Heart right ventricle (tissue), 16 donors: ENCODE measurements around the gene PRDM16. TPM values are rescaled to one million over a fixed set of nuclear protein-coding genes. Genes with fewer than 3 reads are reported as not detected.
A peak's percentile ranks its signal among the peaks of the same experiment; 100 is the strongest.

Source experiments
- ATAC-seq, 8 donors: fragments of 200-7000 bp; cut with Tn5 transposase; one replicate each; pipeline ENCODE4 v1.9.1; 2020; ENCODE audit warnings: mild to moderate bottlenecking in 8 of 8, moderate library complexity in 8 of 8, moderate number of reproducible peaks in 1 of 8
- DNase-seq, 2 donors: peaks; one replicate each; pipeline ENCODE4 v3.0.0-alpha.2; 2020
- H3K27ac ChIP-seq, 10 donors: fragments of 200-600 bp; sonication (generic) in 2 of 10; one replicate each; pipeline versions ENCODE4 v1.5.0 to v1.8.0; 2020 to 2022; ENCODE audit warnings: mild to moderate bottlenecking in 3 of 10
- H3K27me3 ChIP-seq, 7 donors: fragments of 200-600 bp; one replicate each; pipeline ENCODE4 v1.8.0; 2021 to 2022; ENCODE audit warnings: mild to moderate bottlenecking in 2 of 7
- H3K36me3 ChIP-seq, 9 donors: fragments of 200-600 bp; sonication (generic) in 1 of 9; one replicate each; pipeline versions ENCODE4 v1.5.0 to v1.8.0; 2020 to 2022; ENCODE audit warnings: mild to moderate bottlenecking in 2 of 9
- H3K4me1 ChIP-seq, 9 donors: fragments of 200-600 bp; sonication (generic) in 1 of 9; one replicate each; pipeline versions ENCODE4 v1.5.0 to v1.8.0; 2020 to 2022; ENCODE audit warnings: mild to moderate bottlenecking in 4 of 9
- H3K4me3 ChIP-seq, 10 donors: fragments of 200-600 bp; sonication (generic) in 2 of 10; one replicate each; pipeline versions ENCODE4 v1.5.0 to v1.8.0; 2020 to 2022; ENCODE audit warnings: mild to moderate bottlenecking in 7 of 10, moderate library complexity in 2 of 10
- H3K9me3 ChIP-seq, 11 donors: fragments of 200-600 bp in 10 of 11; sonication (generic) in 2 of 11; one replicate each; pipeline versions ENCODE4 v1.5.0 to v1.8.0; 2013 to 2022; ENCODE audit warnings: mild to moderate bottlenecking in 2 of 11, control low read depth in 1 of 11, moderate library complexity in 1 of 11
- CTCF ChIP-seq, 9 donors: fragments of 200-600 bp; sonication (generic) in 2 of 9; IDR thresholded peaks; one replicate each; pipeline versions ENCODE4 v1.5.0 to v1.8.0; 2021 to 2022; ENCODE audit warnings: antibody characterized with exemption in 9 of 9, mild to moderate bottlenecking in 5 of 9, moderate library complexity in 1 of 9
- WGBS, 2 donors: extraction: QIAGEN DNeasy Blood & Tissue Kit; methylation state at CpG; one replicate each; pipeline ENCODE4 v1.1.7; 2013; ENCODE audit warnings: inconsistent platforms in 1 of 2; 5-methylcytosine and 5-hydroxymethylcytosine counted together
- intact Hi-C, 10 donors: fragments of 100-400 bp; cut with DNase I; formaldehyde crosslinking; loops; one replicate each; pipeline versions ENCODE4 v1.11.1 to v1.14.2; 2022
- polyA plus RNA-seq, 2 donors: library from polyadenylated mRNA; stranded (reverse); fragments of 200-250 nt; gene quantifications; one replicate each; pipeline ENCODE4 v1.2.3, GENCODE V29; 2013
- total RNA-seq, 10 donors: library from RNA; stranded (reverse); fragmentation: NEBNext Ultra II Directional in 3 of 10; extraction: Animal tissue kit (Norgen Biotek cat#: 25700) in 3 of 10; gene quantifications; one replicate each; pipeline versions ENCODE4 v1.2.1 to v1.2.4, GENCODE V29; 2021 to 2023
- donor health status: Arrhythmogenic right ventricular cardiomyopathy.
- donor health status: ischemic (EF 13 %, LVEDD 7.1; RV severe dilation, severe dysfunction).
- donor health status: healthy with polysubstance abuse.
- donor health status: DM: no; HTN: yes; CAD: no.
- donor health status: DM: no; HTN: no; CAD: no.
- donor health status: ischemic (EF 25% LVEDD 6.9; RV normal size, moderate dysfunction).
- donor health status: ischemic (EF 25% LVEDD 5.7; RV mildly dilated, moderate dysfunction).
- donor health status: healthy.
- donor health status: DM: yes; HTN: yes; CAD: no.
- donor health status: Ischemic cardiomyopathy.
- donor health status: ischemic (EF 35%, LVEDD 5.7; RV mildly dilated, moderate dysfunction).
- donor health status: nonischemic (EF 11% LVEDD 7.7; RV severe dilation, severe dysfunction).
- donor health status: DM: yes; HTN: yes; CAD: no.
- donor health status: PGD.
- donor health status: ischemic (EF 29% LVEDD 5.4; RV normal size, mild dysfunction).
- donor health status: nonischemic (EF 23%, LVEDD 6.1; RV moderate dilation, normal function).

PRDM16 gene
- total and polyA plus RNA-seq, 12 donors: 4.1 to 25.9 (median 14.8) TPM

GRCh38 chr1:3106216-3106615 is 37.2 kb downstream of the PRDM16 start:
- ATAC-seq (peak in 1 of 8 donors; percentile 12), DNase-seq (no peak)
- WGBS, 2 donors: 92 to 94% methylated on average over 8 of the region's 8 CpGs
- H3K27ac ChIP-seq: no peak overlapping the region
- H3K4me3 ChIP-seq: no peak overlapping the region
- no peak for TF ChIP-seq CTCF (IDR thresholded peaks at IDR 0.05)
- H3K4me1 ChIP-seq: peaks cover 0 to 35% (median 9%) of the 10 kb centered on the region in 9 donors
- H3K27me3 ChIP-seq: no peaks in the 10 kb centered on the region
- H3K36me3 ChIP-seq: no peaks in the 10 kb centered on the region
- peaks cover 0 to 14% (median 0%) of the 10 kb centered on the region in 11 donors for H3K9me3 ChIP-seq
- intact Hi-C loops: no loop called here

- no peak overlapping the region for H3K27ac ChIP-seq
Observed at GRCh38 chr1:3107201-3107600, 38.2 kb downstream of the PRDM16 start.

GRCh38 chr1:3109355-3109754 is 40.4 kb downstream of the PRDM16 start:
- ATAC-seq (no peak), DNase-seq (no peak)
- H3K27ac ChIP-seq: no peak overlapping the region
- H3K4me1 ChIP-seq: peaks cover 0 to 36% (median 11%) of the 10 kb centered on the region in 9 donors
- intact Hi-C loops: no loop called here
- no peak overlapping the region for H3K4me3 ChIP-seq
- TF ChIP-seq CTCF (IDR thresholded peaks at IDR 0.05): no peak
- H3K36me3 ChIP-seq: no peaks in the 10 kb centered on the region
- WGBS, 2 donors: 40 to 44% methylated on average over 12 of the region's 12 CpGs
- peaks cover 0 to 14% (median 0%) of the 10 kb centered on the region in 11 donors for H3K9me3 ChIP-seq
- no peaks in the 10 kb centered on the region for H3K27me3 ChIP-seq

More at GRCh38 chr1:3107201-3107600, 38.2 kb downstream of the PRDM16 start:
- DNase-seq (no peak), ATAC-seq (no peak)
- TF ChIP-seq CTCF (IDR thresholded peaks at IDR 0.05): no peak
- intact Hi-C loops: no loop called here
- Histone ChIP-seq H3K4me3 (no peak overlapping the region), H3K4me1 (peaks cover 0 to 27% (median 4%) of the 10 kb centered on the region in 9 donors), H3K27me3 (no peaks in the 10 kb centered on the region), H3K36me3 (no peaks in the 10 kb centered on the region), H3K9me3 (peaks cover 0 to 14% (median 0%) of the 10 kb centered on the region in 11 donors)
- 90 to 92% methylated on average over 7 of the region's 7 CpGs for WGBS, 2 donors

- 52 to 58% methylated on average over 34 of the region's 36 CpGs for WGBS, 2 donors
- no peak for TF ChIP-seq CTCF (IDR thresholded peaks at IDR 0.05)
- ATAC-seq (peak in 2 of 8 donors; percentile 10 to 45), DNase-seq (no peak)
- Histone ChIP-seq H3K4me3 (no peak overlapping the region), H3K36me3 (no peaks in the 10 kb centered on the region), H3K27me3 (no peaks in the 10 kb centered on the region), H3K9me3 (peaks cover 0 to 14% (median 0%) of the 10 kb centered on the region in 11 donors), H3K27ac (no peak overlapping the region), H3K4me1 (peaks cover 0 to 40% (median 9%) of the 10 kb centered on the region in 9 donors)
- intact Hi-C loops: no loop called here
Observed at GRCh38 chr1:3111348-3112021, 42.5 kb downstream of the PRDM16 start.
